Neuronal stem cell (in vitro differentiated cells): Measurements from ENCODE around the gene SLC2A10.
"Not testable (repeated sequence)": the region's sequence is repeated elsewhere in the genome, so short reads cannot be mapped to it uniquely, and the experiment has no call there.

Experiments used
- DNase-seq: peaks from one replicate; pipeline ENCODE4 v3.0.0-alpha.2; 2013; ENCODE audit warnings: low spot score
- H2AFZ ChIP-seq: one replicate; pipeline ENCODE4 v1.6.1; 2013; ENCODE audit warnings: mild to moderate bottlenecking, low read length, inconsistent platforms
- H2AK5ac ChIP-seq: 2 replicates; pipeline ENCODE4 v1.6.1; 2013; ENCODE audit warnings: low read depth, mild to moderate bottlenecking, inconsistent platforms, low read length, moderate library complexity, mixed read lengths
- H2BK120ac ChIP-seq: 2 replicates; pipeline ENCODE4 v1.6.1; 2013; ENCODE audit warnings: low read depth, mild to moderate bottlenecking, inconsistent platforms, low read length, moderate library complexity, mixed read lengths
- H2BK12ac ChIP-seq: one replicate; pipeline ENCODE4 v1.6.1; 2013; ENCODE audit warnings: low read length, inconsistent platforms
- H2BK15ac ChIP-seq: 2 replicates; pipeline ENCODE4 v1.6.1; 2013; ENCODE audit warnings: mild to moderate bottlenecking, low read length, inconsistent platforms, mixed read lengths
- H2BK5ac ChIP-seq: one replicate; pipeline ENCODE4 v1.6.1; 2013; ENCODE audit warnings: inconsistent platforms, mild to moderate bottlenecking, low read length, moderate library complexity
- H3K14ac ChIP-seq: one replicate; pipeline ENCODE4 v1.6.1; 2013; ENCODE audit warnings: low read length, inconsistent platforms
- H3K18ac ChIP-seq: 2 replicates; pipeline ENCODE4 v1.6.1; 2013; ENCODE audit warnings: low read length, inconsistent platforms
- H3K23ac ChIP-seq: 2 replicates; pipeline ENCODE4 v1.6.1; 2013; ENCODE audit warnings: low read depth, mild to moderate bottlenecking, mixed read lengths, low read length, inconsistent platforms; ENCODE audit not compliant: poor library complexity
- H3K27ac ChIP-seq: replicated peaks from 3 replicates; pipeline ENCODE4 v1.5.1; 2013; ENCODE audit warnings: low read length, inconsistent platforms
- H3K27me3 ChIP-seq, 3 experiments: 2 replicates each; pipeline ENCODE4 v1.6.1; 2013; ENCODE audit warnings: low read length in 3 of 3, mild to moderate bottlenecking in 2 of 3, inconsistent platforms in 1 of 3, low read depth in 1 of 3, mixed read lengths in 1 of 3, moderate library complexity in 1 of 3; ENCODE audit not compliant: control insufficient read depth in 3 of 3, insufficient read depth in 3 of 3
- H3K36me3 ChIP-seq, 2 donors: replicated peaks in 1 of 2; 2 replicates each; pipeline ENCODE4 v1.6.1; 2013; ENCODE audit warnings: low read length in 2 of 2; ENCODE audit not compliant: control insufficient read depth in 2 of 2, insufficient read depth in 2 of 2
- H3K4ac ChIP-seq: 2 replicates; pipeline ENCODE4 v1.6.1; 2013; ENCODE audit warnings: inconsistent platforms, mild to moderate bottlenecking, low read length, moderate library complexity
- H3K4me1 ChIP-seq, 2 donors: 1 replicate in 1 of 2; 2 replicates in 1 of 2; pipeline ENCODE4 v1.6.1; 2013; ENCODE audit warnings: low read length in 2 of 2, low read depth in 1 of 2; ENCODE audit not compliant: control insufficient read depth in 2 of 2, insufficient read depth in 1 of 2
- H3K4me2 ChIP-seq: one replicate; pipeline ENCODE4 v1.6.1; 2013; ENCODE audit warnings: mild to moderate bottlenecking, low read length, inconsistent platforms; ENCODE audit not compliant: insufficient read depth, poor library complexity, severe bottlenecking
- H3K4me3 ChIP-seq, 2 donors: 2 replicates each; pipeline ENCODE4 v1.5.1; 2013; ENCODE audit warnings: low read length in 2 of 2, mild to moderate bottlenecking in 2 of 2, inconsistent platforms in 1 of 2, moderate library complexity in 1 of 2
- H3K79me1 ChIP-seq: one replicate; pipeline ENCODE4 v1.6.1; 2013; ENCODE audit warnings: low read depth, mild to moderate bottlenecking, inconsistent platforms, low read length, moderate library complexity
- H3K9ac ChIP-seq: one replicate; pipeline ENCODE4 v1.6.1; 2013; ENCODE audit warnings: mild to moderate bottlenecking, low read depth, low read length, inconsistent platforms; ENCODE audit not compliant: poor library complexity
- H3K9me3 ChIP-seq, 2 donors: replicated peaks in 1 of 2; 2 replicates each; pipeline versions ENCODE3 to v1.6.1; 2013; ENCODE audit warnings: low read length in 2 of 2, mild to moderate bottlenecking in 2 of 2, inconsistent platforms in 1 of 2, low read depth in 1 of 2, mixed read lengths in 1 of 2, moderate library complexity in 1 of 2; ENCODE audit not compliant: control insufficient read depth in 2 of 2, insufficient read depth in 1 of 2
- H4K8ac ChIP-seq: one replicate; pipeline ENCODE4 v1.6.1; 2013; ENCODE audit warnings: low read depth, mild to moderate bottlenecking, inconsistent platforms, low read length, moderate library complexity
- H4K91ac ChIP-seq: one replicate; pipeline ENCODE4 v1.6.1; 2013; ENCODE audit warnings: low read length, low read depth, mild to moderate bottlenecking, inconsistent platforms; ENCODE audit not compliant: poor library complexity
- WGBS, 2 donors: extraction: QIAGEN DNeasy Blood & Tissue Kit; methylation state at CpG; one replicate each; pipeline ENCODE4 v1.1.7; 2013; ENCODE audit warnings: missing lambda C conversion rate in 2 of 2, mixed read lengths in 1 of 2; ENCODE audit not compliant: insufficient read length in 2 of 2, insufficient replicate concordance in 1 of 2; ENCODE audit errors: extremely low coverage in 2 of 2; 5-methylcytosine and 5-hydroxymethylcytosine counted together

Gene SLC2A10

DNA sequence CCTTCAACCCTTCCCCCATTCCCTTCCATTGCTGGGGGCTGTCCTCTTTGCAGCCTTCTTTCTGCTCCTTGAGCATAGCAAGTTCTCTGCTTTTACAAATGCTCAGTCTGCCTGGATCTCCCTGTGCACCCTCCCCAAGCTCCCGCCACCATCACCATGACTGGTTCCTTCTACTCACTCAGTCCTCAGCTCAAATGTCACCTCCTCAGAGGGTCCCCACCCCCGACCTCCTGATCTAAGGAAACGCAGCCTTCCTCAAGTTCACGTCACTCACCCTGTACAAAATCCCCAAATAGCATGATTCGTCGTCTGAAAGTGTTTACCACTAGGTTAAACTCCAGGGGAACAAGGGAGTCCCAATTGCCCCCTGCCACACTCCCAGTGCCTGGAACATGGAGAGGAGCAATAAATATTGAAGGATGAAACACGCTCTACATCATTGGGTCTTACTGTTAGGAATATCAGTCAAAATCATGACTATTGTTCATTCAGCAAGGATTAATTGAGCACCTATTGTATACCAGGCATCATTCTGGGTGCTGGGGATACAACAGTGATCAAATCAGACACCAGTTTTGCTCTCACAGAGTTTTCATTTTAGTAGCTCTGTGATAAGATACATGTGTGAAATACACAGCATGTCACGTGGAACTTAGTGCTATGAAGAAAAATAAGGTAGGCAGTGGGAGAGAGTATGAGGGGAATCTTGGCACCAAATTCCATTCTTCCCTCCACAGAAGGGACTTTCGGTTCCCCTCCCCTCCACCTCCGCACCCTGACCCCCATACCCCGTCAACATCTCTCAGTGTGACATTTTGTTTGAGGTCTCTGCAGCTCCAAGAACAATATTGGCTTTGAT is 35.8 kb upstream of the SLC2A10 start:
- H3K4me1 ChIP-seq = peaks cover 7 to 10% of the 10 kb centered on the region in 2 donors
- H2AFZ ChIP-seq = peak overlapping the region; percentile 43
- no peaks in the 10 kb centered on the region for H3K79me1 ChIP-seq
- H2AK5ac ChIP-seq = no peak overlapping the region
- no peak overlapping the region for H2BK120ac ChIP-seq
- H2BK12ac ChIP-seq = no peak overlapping the region
- H3K23ac ChIP-seq = no peak overlapping the region
- no peak for DNase-seq
- no peaks in the 10 kb centered on the region for H3K27me3 ChIP-seq
- H3K4me3 ChIP-seq = no peak overlapping the region
- H3K9me3 ChIP-seq = peaks cover 5 to 7% of the 10 kb centered on the region in 2 donors
- no peak overlapping the region for H4K91ac ChIP-seq
- H3K4ac ChIP-seq = no peak overlapping the region
- H2BK5ac ChIP-seq = no peak overlapping the region
- H3K9ac ChIP-seq = no peak overlapping the region
- no peak overlapping the region for H4K8ac ChIP-seq
- no peak overlapping the region for H2BK15ac ChIP-seq
- H3K18ac ChIP-seq = no peak overlapping the region
- no peak overlapping the region for H3K14ac ChIP-seq
- H3K27ac ChIP-seq = no peak overlapping the region
- no CpG with 5 or more reads among the region's 11 CpGs for WGBS, 2 donors
- H3K36me3 ChIP-seq = no peaks in the 10 kb centered on the region
- no peak overlapping the region for H3K4me2 ChIP-seq

GRCh38 chr20:46674253-46675083 is 35.0 kb upstream of the SLC2A10 start:
- Histone ChIP-seq H3K79me1 (no peaks in the 10 kb centered on the region), H3K23ac (no peak overlapping the region), H2BK12ac (no peak overlapping the region), H3K4me2 (no peak overlapping the region), H3K9me3 (peaks cover 5 to 7% of the 10 kb centered on the region in 2 donors), H2BK120ac (no peak overlapping the region), H3K9ac (no peak overlapping the region), H2AFZ (peak overlapping the region; percentile 43), H3K4ac (no peak overlapping the region), H2BK5ac (no peak overlapping the region), H4K8ac (no peak overlapping the region), H3K4me3 (no peak overlapping the region), H3K36me3 (no peaks in the 10 kb centered on the region), H2BK15ac (no peak overlapping the region), H3K14ac (no peak overlapping the region), H3K4me1 (peaks cover 7 to 10% of the 10 kb centered on the region in 2 donors), H4K91ac (no peak overlapping the region), H2AK5ac (no peak overlapping the region), H3K27ac (no peak overlapping the region), H3K27me3 (no peaks in the 10 kb centered on the region), H3K18ac (peak overlapping the region; percentile 36)
- no CpG with 5 or more reads among the region's 14 CpGs for WGBS, 2 donors
- DNase-seq = no peak

GRCh38 chr20:46676649-46677316 is 32.7 kb upstream of the SLC2A10 start:
- not testable (repeated sequence) for H4K91ac ChIP-seq, H2BK120ac ChIP-seq, H3K9me3 ChIP-seq, H3K9ac ChIP-seq, H3K4me2 ChIP-seq, H2BK5ac ChIP-seq, H3K4me1 ChIP-seq, H3K4ac ChIP-seq, H3K14ac ChIP-seq, DNase-seq, H3K27ac ChIP-seq, H3K79me1 ChIP-seq, H3K27me3 ChIP-seq, H2BK15ac ChIP-seq, H3K18ac ChIP-seq, H2BK12ac ChIP-seq, H2AFZ ChIP-seq, H2AK5ac ChIP-seq, H3K23ac ChIP-seq, H3K4me3 ChIP-seq, H4K8ac ChIP-seq
- peaks cover 4 to 15% of the 10 kb centered on the region in 2 donors for H3K36me3 ChIP-seq
- no CpG with 5 or more reads among the region's 14 CpGs for WGBS, 2 donors
